Daoy (cell line): ENCODE results near the gene KPNA5. TPM values are rescaled to one million over a fixed set of nuclear protein-coding genes. Genes with fewer than 3 reads are reported as not detected.
"Not testable (repeated sequence)": the region's sequence is repeated elsewhere in the genome, so short reads cannot be mapped to it uniquely, and the experiment has no call there.

Experiments used
- DNase-seq: peaks from one replicate; pipeline ENCODE4 v3.0.0-alpha.2; 2015; ENCODE audit warnings: low read depth
- total RNA-seq: library from RNA; depleted of rRNA; stranded (reverse); fragments of >200 nt; shearing (Covaris generic); gene quantifications from 2 replicates; pipeline ENCODE4 v1.2.3, GENCODE V29; 2014; rRNA removed

The KPNA5 gene
- total RNA-seq: 10.5 and 16.7 TPM in 2 replicates

- DNase-seq: peak; percentile 97
Measured at GRCh38 chr6:116680880-116681672, at the start of gene KPNA5. Gene KPNA5 (plus strand): TSS chr6:116681211. CDS start chr6:116681335, 124 bp downstream.

GRCh38 chr6:116631379-116631990 is 49.5 kb upstream of the KPNA5 start:
- no peak for DNase-seq

DNA sequence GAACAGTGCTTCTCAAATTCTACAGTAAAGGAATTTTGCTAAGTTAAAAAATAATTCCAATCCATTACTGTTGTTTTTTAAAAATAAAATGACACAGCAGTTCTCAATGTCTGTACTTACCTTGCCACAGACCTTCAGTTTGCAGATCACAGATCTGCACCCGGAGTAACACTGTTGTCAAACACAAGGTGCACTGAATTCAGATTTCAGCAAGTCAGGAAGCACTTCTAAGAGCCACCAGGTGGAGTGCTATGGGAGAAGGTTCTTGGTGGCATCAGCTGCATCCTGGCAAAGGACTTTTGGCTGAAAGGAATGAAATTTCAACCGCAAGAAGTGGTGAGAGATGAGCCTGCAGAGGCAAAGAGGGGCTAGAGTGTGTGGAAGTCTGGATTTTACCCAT is 47.3 kb upstream of the KPNA5 start:
- no peak for DNase-seq

GRCh38 chr6:116648156-116648555 is 32.9 kb upstream of the KPNA5 start:
- no peak for DNase-seq

DNA sequence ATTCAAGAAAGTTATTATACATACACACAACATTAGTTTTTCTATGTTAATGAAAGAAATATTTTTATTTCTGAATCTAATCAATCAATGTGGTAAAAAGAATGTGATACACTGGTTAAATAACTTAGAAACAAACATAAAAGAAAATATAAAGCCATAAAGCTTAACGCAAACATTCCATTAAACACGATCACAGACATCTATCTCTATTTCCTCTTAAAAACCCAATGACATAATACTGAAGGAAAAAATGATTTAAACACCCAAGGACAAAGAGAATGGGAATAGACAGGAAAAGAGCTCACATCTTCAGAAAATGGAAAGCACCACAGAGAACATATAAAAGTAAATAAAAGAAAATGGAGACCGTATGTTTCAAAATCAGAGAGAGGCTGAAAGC is 31.9 kb upstream of the KPNA5 start:
- DNase-seq: no peak

- no peak for DNase-seq
Measured at GRCh38 chr6:116651916-116652315, 29.1 kb upstream of the KPNA5 start.

DNA sequence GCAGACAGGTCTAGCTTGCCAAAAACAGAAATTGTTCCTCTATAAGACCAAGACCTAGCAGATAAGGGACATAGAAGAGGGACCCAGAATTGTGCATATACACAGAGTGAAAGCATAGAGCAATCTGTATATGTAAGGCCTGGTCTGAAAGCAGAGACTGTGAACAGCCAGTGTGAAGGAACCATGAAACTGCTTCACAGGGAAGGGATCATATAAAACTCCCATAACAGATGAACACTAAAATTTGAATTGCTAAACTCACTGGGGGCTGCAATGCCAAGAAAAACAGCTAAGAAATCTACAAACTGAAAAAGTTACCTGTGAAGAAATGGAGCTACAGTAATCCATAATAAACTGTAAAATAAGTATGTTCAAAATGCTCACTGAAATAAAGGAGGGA is 19.4 kb upstream of the KPNA5 start:
- DNase-seq: no peak

- no peak for DNase-seq
Measured at GRCh38 chr6:116662202-116662601, 18.8 kb upstream of the KPNA5 start.

GRCh38 chr6:116663308-116663707 is 17.7 kb upstream of the KPNA5 start:
- no peak for DNase-seq

GRCh38 chr6:116664169-116664568 is 16.8 kb upstream of the KPNA5 start:
- DNase-seq: not testable (repeated sequence)

DNA sequence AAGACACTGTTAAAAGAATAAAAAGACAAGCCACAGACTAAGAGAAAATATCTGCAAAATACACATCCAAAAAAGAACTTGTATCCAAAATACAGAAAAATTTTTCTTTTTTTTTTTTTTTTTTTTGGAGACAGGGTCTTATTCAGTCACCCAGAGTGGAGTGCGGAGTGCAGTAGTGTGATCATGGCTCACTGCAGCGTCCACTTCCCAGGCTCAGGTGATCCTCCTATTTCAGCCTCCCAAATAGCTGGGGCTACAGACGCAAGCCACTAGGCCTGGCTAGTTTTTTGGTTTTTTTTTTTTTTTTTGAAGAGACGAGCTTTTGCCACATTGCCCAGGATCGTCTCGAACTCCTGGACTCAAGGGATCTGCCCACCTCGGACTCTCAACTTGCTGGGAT is 15.5 kb upstream of the KPNA5 start:
- no peak for DNase-seq

DNA sequence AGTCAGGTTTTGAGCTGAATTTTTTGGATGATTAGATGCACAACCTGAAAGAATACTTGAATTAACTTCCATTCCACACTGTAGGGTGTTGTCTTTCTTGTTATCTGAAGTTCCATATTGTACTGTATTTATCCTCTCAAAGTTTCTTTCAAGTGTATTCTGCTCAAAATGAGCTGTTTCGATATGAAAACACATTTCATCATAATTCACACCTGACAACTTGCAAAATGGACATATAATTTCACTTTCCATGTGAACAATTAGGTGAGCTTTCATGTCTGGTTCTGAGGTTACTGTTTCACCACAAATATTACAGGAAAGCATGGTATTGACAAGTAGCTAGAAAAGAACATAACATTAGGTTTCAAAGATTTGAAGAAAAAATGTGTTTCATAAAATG is 14.1 kb upstream of the KPNA5 start:
- DNase-seq: no peak

DNA sequence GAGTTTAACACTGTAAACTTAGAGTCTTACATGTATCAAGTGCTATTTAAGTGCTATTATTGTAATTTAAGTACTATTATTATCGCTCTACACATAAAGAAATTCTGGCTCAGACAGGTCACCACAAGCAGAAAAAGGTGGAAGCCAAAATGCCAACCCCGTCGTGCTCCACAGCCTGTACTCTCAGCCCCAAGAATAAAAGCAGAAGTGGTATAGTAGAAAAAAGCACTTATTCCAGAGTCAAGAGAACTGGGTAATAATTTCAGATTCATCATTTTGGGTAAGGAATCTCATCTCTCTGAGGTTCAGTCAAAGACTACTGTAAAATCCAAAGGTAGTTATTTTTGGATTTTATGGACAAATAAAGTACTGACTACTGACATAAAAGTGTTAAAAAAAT is 13.4 kb upstream of the KPNA5 start:
- DNase-seq: no peak

- DNase-seq: no peak
Measured at GRCh38 chr6:116672306-116672705, 8.7 kb upstream of the KPNA5 start.

DNA sequence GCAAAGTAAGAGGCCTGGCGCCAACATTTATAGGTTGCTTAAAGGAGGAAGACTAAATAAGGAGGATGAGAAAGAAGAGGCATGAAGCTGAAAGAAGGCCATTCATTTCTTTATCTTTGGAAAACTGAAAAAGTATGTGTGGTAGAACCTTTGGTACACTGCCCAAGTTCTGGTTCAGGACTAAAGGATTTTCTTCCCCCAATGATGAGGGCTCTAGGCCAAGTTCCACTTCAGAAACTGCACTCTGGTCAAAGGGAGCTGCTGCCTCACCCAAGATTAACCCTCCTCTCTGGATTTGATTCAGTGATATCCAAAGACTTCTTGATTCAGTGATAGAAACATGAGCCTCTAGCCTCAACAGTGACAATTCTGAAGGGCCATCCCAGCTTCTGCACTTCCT is 5.0 kb upstream of the KPNA5 start:
- DNase-seq: no peak

GRCh38 chr6:116682334-116682712 is 1.3 kb downstream of the KPNA5 start:
- DNase-seq: peak; percentile 51

DNA sequence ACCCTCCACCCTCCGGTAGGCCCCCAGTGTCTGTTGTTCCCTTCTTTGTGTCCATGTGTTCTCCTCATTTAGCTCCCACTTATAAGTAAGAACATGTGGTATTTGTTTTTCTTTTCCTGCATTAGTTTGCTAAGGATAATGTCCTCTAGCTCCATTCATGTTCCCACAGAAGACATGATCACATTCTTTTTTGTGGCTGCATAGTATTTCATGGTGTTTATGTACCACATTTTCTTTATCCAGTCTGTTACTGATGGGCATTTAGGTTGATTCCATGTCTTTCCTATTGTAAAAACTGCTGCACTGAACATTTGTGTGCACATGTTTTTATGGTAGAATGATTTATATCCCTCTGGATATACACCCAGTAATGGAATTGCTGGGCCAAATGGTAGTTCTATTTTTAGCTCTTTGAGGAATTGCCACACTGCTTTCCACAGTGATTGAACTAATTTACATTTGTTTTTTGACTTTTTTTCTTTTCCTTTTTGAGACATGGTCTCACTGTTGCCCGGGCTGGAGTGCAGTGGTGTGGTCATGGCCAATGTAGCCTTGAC is 4.5 kb downstream of the KPNA5 start:
- DNase-seq: no peak

DNA sequence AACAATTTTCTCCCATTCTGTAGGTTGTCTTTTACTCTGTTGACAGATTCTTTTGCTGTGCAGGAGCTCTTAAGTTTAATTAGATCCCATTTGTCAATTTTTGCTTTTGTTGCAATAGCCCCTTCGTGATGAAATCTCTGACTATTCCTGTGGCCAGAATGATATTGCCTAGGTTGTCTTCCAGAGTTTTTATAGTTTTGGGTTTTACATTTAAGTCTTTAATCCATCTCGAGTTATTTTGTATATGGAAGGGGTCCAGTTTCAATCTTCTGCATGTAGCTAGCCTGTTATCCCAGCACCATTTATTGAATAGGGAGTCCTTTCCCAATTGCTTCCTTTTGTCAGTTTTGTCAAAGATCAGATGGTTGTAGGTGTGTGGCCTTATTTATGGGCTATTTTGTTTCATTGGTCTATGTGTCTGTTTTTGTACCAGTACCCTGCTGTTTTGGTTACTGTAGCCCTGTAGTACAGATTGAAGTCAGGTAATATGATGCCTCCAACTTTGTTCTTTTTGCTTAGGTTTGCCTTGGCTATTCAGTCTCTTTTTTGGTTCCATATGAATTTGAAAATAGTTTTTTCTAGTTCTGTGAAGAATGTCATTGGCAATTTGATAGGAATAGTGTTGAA is 5.6 kb downstream of the KPNA5 start:
- DNase-seq: not testable (repeated sequence)

DNA sequence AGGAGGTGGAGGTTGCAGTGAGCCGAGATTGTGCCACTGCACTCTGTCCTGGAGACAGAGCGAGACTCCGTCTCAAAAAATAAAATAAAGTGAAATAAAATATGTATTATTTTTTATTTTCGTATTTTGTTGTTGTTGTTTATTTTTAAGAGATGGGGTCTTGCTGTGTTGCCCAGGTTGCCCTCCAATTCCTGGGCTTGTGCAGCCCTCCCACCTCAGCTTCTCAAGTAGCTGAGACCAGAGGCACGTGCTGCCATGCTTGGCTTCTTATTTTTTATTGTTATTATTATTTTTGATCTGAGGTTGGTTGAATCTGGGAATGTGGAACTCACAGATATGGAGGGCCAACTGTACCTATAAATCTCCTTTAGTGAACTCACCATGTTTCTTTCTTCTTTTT is 10.1 kb downstream of the KPNA5 start:
- no peak for DNase-seq

GRCh38 chr6:116692873-116693272 is 11.9 kb downstream of the KPNA5 start:
- DNase-seq: not testable (repeated sequence)

- DNase-seq: not testable (repeated sequence)
Measured at GRCh38 chr6:116693275-116693674, 12.3 kb downstream of the KPNA5 start.

DNA sequence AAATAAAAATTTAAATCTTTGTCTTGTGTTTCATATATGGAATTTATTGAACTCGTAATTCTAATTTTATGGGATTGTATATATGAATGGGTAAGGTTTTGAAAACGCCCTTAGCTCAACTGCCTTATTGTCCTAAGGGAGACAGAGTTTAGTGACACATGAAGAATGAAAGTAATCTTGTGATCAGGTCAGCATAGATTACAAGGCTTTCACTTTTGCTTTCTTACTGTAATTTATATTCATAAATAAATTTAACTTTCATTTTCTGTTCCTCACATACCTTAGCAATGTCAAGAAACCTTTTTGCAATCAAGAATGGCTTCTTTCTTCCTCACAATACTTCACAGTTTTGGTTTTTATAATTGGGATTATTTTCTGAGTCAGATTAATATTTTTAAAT is 14.4 kb downstream of the KPNA5 start:
- no peak for DNase-seq

DNA sequence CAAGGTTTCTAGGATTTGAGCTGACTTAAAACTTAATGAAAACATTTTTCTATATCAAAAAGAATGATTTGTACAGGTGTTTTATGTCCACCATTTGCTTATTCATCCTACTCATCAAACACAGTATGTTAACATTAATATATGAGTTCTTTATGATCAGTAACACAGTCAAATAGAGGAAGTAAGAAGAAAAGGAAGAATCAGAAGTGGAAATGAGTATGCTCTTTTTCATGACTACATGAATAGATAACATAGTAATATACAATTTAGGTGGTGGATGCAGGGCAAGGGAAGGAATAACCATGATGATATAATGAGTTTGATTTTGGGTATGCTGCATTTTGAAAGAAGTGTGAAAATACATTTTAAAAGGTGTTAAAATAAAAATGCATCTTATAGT is 16.5 kb downstream of the KPNA5 start:
- no peak for DNase-seq
